ENCODE results near the gene MYO1D.

MYO1D gene

GRCh38 chr17:32518646-32519227, 358.2 kb downstream of the MYO1D start:
- H3K4me1 ChIP-seq, result no peaks in the 10 kb centered on the region
- no peak for DNase-seq
- H3K27me3 ChIP-seq, result no peaks in the 10 kb centered on the region
- no peaks in the 10 kb centered on the region for H3K9me3 ChIP-seq
- TF ChIP-seq, protein P1, sequence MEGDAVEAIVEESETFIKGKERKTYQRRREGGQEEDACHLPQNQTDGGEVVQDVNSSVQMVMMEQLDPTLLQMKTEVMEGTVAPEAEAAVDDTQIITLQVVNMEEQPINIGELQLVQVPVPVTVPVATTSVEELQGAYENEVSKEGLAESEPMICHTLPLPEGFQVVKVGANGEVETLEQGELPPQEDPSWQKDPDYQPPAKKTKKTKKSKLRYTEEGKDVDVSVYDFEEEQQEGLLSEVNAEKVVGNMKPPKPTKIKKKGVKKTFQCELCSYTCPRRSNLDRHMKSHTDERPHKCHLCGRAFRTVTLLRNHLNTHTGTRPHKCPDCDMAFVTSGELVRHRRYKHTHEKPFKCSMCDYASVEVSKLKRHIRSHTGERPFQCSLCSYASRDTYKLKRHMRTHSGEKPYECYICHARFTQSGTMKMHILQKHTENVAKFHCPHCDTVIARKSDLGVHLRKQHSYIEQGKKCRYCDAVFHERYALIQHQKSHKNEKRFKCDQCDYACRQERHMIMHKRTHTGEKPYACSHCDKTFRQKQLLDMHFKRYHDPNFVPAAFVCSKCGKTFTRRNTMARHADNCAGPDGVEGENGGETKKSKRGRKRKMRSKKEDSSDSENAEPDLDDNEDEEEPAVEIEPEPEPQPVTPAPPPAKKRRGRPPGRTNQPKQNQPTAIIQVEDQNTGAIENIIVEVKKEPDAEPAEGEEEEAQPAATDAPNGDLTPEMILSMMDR (IDR thresholded peaks at IDR 0.05; ENCODE audit: low read depth, low read length), result no peak
- peak overlapping the region; percentile 24 for H3K4me3 ChIP-seq (ENCODE audit: low read depth, low read length)
- H3K36me3 ChIP-seq, result no peaks in the 10 kb centered on the region

DNA sequence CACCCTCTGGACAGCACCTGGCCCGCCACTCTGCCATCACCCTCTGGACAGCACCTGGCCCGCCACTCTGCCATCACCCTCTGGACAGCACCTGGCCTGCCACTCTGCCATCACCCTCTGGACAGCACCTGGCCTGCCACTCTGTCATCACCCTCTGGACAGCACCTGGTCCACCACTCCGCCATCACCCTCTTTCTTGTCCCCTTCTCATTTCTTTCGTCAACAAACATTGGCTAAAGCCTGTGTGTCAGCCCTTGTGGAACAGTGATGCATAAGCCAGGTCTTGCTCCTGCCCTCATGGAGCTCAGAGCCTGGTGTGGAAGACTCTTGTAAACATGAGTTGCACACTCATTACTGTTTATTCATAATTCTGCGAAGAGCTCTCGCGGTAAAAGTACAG, 358.9 kb downstream of the MYO1D start:
- no peak for DNase-seq
- no peak overlapping the region for H3K4me3 ChIP-seq (ENCODE audit: low read depth, low read length)
- H3K9me3 ChIP-seq, result no peaks in the 10 kb centered on the region
- H3K4me1 ChIP-seq, result no peaks in the 10 kb centered on the region
- H3K36me3 ChIP-seq, result no peaks in the 10 kb centered on the region
- TF ChIP-seq, protein P1 (IDR thresholded peaks at IDR 0.05; ENCODE audit: low read depth, low read length), result no peak
- H3K27me3 ChIP-seq, result no peaks in the 10 kb centered on the region

- Histone ChIP-seq H3K27me3 (no peaks in the 10 kb centered on the region), H3K9me3 (no peaks in the 10 kb centered on the region), H3K4me3 (ENCODE audit: low read depth, low read length) (no peak overlapping the region), H3K4me1 (no peaks in the 10 kb centered on the region), H3K36me3 (no peaks in the 10 kb centered on the region)
- no peak for DNase-seq
- TF ChIP-seq, protein P1 (IDR thresholded peaks at IDR 0.05; ENCODE audit: low read depth, low read length), result no peak
These were observed 359.8 kb downstream of the MYO1D start for GRCh38 chr17:32516940-32517701.

DNA sequence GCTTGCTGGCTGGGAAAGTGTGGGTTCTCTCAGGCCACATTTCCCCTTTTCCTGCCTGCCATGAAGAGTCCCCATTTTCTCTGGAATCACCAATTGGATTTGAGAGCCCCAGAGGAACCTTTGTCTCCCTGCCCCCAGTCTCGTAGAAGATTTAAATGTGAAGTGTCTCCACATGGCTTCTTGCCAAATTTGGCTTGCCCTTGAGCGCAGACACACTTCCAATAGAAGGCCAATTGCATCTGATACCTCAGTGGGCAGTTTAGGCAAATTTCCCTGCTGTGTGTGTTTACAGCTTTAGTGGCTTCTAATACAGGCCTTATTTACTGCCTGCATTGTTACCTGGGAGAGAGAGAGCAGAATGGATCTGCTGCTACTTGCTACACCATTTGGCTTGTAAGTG, 360.5 kb downstream of the MYO1D start:
- Histone ChIP-seq H3K4me1 (no peaks in the 10 kb centered on the region), H3K9me3 (no peaks in the 10 kb centered on the region), H3K27me3 (no peaks in the 10 kb centered on the region), H3K4me3 (ENCODE audit: low read depth, low read length) (no peak overlapping the region), H3K36me3 (no peaks in the 10 kb centered on the region)
- TF ChIP-seq, protein P1 (IDR thresholded peaks at IDR 0.05; ENCODE audit: low read depth, low read length), result no peak
- no peak for DNase-seq

DNA sequence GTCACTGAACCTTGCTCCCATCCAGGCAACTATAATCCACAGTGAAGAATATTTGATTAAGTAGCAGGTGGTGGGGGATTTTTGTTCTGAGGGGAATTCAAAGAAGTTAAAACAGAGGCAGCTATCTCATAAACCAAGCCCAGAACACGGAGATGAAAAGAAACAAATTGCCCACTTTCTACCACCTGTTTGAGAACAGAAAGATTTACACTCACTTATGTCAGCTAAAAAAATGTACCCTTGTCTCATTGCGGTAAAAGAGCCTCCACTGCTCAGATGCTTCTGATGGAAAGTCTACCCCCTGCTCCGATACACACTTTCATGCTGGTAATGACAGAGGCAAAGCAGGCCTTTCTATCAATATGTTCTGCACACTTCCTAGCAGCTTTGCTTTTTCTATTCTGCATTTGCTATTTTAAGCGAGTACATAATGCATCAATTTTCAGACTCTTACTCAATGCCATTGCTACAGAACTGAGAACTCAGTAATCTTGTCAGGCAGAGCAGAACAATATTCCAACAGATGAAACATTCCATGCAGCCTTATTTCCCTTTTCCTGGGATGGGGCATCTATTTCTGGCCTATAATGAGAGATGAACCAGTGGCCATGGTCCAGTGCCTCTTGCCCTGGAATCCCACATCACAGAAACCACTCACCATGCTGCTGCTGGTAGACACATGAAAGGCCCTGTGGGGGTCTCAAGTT, 361.1 kb downstream of the MYO1D start:
- TF ChIP-seq, protein P1 (IDR thresholded peaks at IDR 0.05; ENCODE audit: low read depth, low read length), result no peak
- no peaks in the 10 kb centered on the region for H3K36me3 ChIP-seq
- H3K4me3 ChIP-seq (ENCODE audit: low read depth, low read length), result no peak overlapping the region
- H3K4me1 ChIP-seq, result no peaks in the 10 kb centered on the region
- DNase-seq, result no peak
- no peaks in the 10 kb centered on the region for H3K27me3 ChIP-seq
- no peaks in the 10 kb centered on the region for H3K9me3 ChIP-seq

- TF ChIP-seq, protein P1 (IDR thresholded peaks at IDR 0.05; ENCODE audit: low read depth, low read length), result no peak
- H3K36me3 ChIP-seq, result no peaks in the 10 kb centered on the region
- no peaks in the 10 kb centered on the region for H3K9me3 ChIP-seq
- no peaks in the 10 kb centered on the region for H3K27me3 ChIP-seq
- no peaks in the 10 kb centered on the region for H3K4me1 ChIP-seq
- no peak for DNase-seq
- no peak overlapping the region for H3K4me3 ChIP-seq (ENCODE audit: low read depth, low read length)
These were observed 362.3 kb downstream of the MYO1D start for GRCh38 chr17:32514606-32515005.
